Measurements from ENCODE around the gene NRG2. TPM values are rescaled to one million over a fixed set of nuclear protein-coding genes. Genes with fewer than 3 reads are reported as not detected.

NRG2 gene
- total and polyA plus RNA-seq, 8 donors = 1.2 to 5.2 (median 3.0) TPM

DNA sequence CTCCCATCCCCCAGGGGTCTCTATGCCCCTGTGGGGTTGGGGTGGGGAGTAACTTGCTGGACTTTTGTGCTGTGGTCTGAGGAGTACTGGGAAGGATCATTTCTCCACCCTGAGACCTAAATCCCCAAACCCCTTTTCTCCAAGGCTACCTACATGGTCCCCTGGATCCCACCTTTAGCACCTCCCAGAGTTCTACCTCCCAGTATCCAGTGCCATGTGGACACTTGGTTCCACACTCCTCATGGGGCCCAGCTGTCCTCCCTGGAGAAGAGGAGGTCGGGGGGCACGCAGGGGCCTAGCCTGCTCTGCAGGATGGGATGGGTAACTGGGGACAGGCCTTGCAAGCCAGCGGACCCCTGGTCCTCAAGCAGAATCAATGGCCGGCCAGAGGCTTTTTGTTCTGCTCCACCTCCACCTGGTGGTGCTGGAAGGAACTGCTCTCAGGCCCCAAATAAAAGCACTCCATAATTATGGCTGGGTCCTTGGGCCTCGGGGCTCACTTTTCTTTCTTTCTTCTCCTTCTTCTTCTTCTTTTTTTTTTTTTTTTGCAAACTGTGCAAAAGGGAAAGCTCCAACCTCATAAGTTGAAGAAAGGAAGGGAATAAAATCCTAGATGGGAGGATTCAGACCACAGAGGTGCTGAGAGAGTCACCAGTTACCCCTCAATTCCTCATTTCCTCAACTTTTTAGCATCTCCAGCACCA lies 179.1 kb downstream of the NRG2 start:
- DNase-seq = peak in 5 of 6 donors; percentile 27 to 82 (median 65)
- 26 to 38% methylated on average over 5 of the region's 5 CpGs for WGBS, 2 donors
- Histone ChIP-seq H3K9me3 (no peaks in the 10 kb centered on the region), H3K4me3 (no peak overlapping the region), H3K27ac (no peak overlapping the region), H3K36me3 (no peaks in the 10 kb centered on the region), H3K4me1 (no peaks in the 10 kb centered on the region), H3K27me3 (no peaks in the 10 kb centered on the region)
- TF ChIP-seq, protein P1, sequence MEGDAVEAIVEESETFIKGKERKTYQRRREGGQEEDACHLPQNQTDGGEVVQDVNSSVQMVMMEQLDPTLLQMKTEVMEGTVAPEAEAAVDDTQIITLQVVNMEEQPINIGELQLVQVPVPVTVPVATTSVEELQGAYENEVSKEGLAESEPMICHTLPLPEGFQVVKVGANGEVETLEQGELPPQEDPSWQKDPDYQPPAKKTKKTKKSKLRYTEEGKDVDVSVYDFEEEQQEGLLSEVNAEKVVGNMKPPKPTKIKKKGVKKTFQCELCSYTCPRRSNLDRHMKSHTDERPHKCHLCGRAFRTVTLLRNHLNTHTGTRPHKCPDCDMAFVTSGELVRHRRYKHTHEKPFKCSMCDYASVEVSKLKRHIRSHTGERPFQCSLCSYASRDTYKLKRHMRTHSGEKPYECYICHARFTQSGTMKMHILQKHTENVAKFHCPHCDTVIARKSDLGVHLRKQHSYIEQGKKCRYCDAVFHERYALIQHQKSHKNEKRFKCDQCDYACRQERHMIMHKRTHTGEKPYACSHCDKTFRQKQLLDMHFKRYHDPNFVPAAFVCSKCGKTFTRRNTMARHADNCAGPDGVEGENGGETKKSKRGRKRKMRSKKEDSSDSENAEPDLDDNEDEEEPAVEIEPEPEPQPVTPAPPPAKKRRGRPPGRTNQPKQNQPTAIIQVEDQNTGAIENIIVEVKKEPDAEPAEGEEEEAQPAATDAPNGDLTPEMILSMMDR (IDR thresholded peaks at IDR 0.05) = peak; percentile 66 to 89 (median 88)
- peak; percentile 78 to 92 (median 86) for ATAC-seq
- FAIRE-seq = no peak
- intact Hi-C loops (cut with DNase I) = loop anchor here in 1 of 3 donors (5.0 kb wide), 1 partner anchor 77 kb away; no protein-coding TSS in a partner anchor

DNA sequence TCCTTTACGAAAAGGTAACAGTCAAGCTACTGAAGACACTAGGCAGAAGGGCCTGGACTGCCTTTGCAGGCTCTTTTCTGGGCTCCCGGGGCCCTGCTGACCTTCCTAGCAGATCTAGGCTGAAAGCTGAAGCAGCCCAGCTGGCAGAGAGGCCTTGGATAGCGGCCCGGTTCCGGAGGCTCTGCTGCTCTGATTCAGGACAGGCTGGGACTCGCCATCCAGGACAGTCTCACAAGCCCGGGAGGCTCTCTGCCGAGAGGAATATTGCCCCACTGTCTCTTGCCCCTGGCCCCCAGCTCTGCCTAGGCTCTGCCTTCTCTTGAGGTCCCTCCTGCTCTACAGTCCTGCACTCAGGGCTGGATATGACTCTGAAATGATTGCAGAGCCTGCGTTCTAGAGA lies 179.7 kb downstream of the NRG2 start:
- TF ChIP-seq, protein P1 (IDR thresholded peaks at IDR 0.05) = no peak
- no peak for DNase-seq
- intact Hi-C loops (cut with DNase I) = loop anchor here in 1 of 3 donors (5.0 kb wide), 1 partner anchor 76 kb away; no protein-coding TSS in a partner anchor
- Histone ChIP-seq H3K4me3 (no peak overlapping the region), H3K9me3 (no peaks in the 10 kb centered on the region), H3K27me3 (no peaks in the 10 kb centered on the region), H3K27ac (no peak overlapping the region), H3K36me3 (no peaks in the 10 kb centered on the region), H3K4me1 (no peaks in the 10 kb centered on the region)
- WGBS, 2 donors = 85 to 86% methylated on average over 9 of the region's 9 CpGs
- no peak for FAIRE-seq
- ATAC-seq = peak; percentile 22 to 40 (median 30)

DNA sequence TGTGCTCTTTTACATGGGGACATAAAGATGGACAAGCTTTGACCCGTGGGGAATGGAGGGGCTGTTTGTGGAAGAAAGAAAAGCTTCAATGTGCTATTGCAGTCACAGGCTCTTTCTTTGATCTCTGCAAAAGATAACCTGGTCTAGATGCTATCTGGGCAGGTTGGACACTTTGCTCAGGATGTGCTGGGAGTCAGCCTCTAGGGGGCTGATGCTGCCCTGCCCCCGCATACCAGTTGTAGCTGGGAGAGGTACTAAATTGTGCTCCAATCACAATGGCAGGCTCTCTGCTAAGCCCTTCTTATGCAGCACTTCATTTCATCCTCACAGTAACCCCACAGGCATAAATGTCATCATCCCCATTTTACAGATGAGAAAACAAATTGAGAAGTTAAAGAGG lies 180.3 kb downstream of the NRG2 start:
- no peak for DNase-seq
- no peak for FAIRE-seq
- 86 to 88% methylated on average over 2 of the region's 2 CpGs for WGBS, 2 donors
- Histone ChIP-seq H3K4me3 (no peak overlapping the region), H3K9me3 (no peaks in the 10 kb centered on the region), H3K27ac (no peak overlapping the region), H3K27me3 (no peaks in the 10 kb centered on the region), H3K36me3 (no peaks in the 10 kb centered on the region), H3K4me1 (no peaks in the 10 kb centered on the region)
- TF ChIP-seq, protein P1 (IDR thresholded peaks at IDR 0.05) = no peak
- no peak for ATAC-seq
- intact Hi-C loops (cut with DNase I) = loop anchor here in 1 of 3 donors (5.0 kb wide), 1 partner anchor 76 kb away; no protein-coding TSS in a partner anchor

DNA sequence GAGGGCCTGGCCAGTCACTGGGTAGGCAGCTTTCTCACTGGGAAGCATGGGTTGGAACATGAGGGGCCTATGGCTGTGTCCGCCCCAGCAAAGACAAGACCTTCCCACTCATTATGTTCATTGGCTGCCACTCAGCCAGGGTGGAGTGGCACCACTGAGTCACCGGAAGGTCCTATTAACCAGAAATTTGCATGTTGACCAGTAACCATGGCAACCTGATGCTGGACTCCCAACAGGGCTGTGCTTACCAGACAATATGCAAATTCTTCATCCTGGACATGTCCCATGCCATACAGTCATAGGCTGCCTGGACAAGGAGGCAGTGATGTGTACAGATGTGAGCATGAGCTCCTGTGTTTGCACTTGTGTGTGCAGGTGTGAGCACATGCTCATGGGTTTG lies 180.8 kb downstream of the NRG2 start:
- TF ChIP-seq, protein P1 (IDR thresholded peaks at IDR 0.05) = no peak
- intact Hi-C loops (cut with DNase I) = loop anchor here in 1 of 3 donors (5.0 kb wide), 1 partner anchor 75 kb away; no protein-coding TSS in a partner anchor
- H3K36me3 ChIP-seq = no peaks in the 10 kb centered on the region
- FAIRE-seq (no peak), DNase-seq (no peak), ATAC-seq (no peak)
- 92 to 94% methylated on average over 2 of the region's 2 CpGs for WGBS, 2 donors
- no peaks in the 10 kb centered on the region for H3K27me3 ChIP-seq
- no peak overlapping the region for H3K4me3 ChIP-seq
- no peaks in the 10 kb centered on the region for H3K4me1 ChIP-seq
- H3K27ac ChIP-seq = no peak overlapping the region
- H3K9me3 ChIP-seq = no peaks in the 10 kb centered on the region

DNA sequence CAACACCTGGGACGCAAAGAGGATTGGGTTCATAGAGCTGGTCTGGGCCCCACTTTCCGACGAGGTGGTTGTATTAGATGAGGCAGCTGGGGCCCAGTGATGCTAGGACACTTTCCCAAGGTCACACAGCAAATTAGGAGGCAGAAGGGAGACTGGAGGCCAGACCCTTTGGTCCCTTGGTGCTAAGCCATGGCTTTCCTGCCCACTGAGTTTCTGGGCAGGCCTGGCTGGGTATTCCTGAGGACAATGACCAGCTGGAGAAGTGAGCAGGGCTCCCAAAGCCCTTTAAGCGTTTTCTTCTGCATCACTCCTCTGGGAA lies 181.3 kb downstream of the NRG2 start:
- H3K27me3 ChIP-seq = no peaks in the 10 kb centered on the region
- H3K4me3 ChIP-seq = no peak overlapping the region
- DNase-seq (no peak), ATAC-seq (no peak), FAIRE-seq (no peak)
- TF ChIP-seq, protein P1 (IDR thresholded peaks at IDR 0.05) = no peak
- no peak overlapping the region for H3K27ac ChIP-seq
- 85 to 86% methylated on average over 4 of the region's 4 CpGs for WGBS, 2 donors
- H3K9me3 ChIP-seq = no peaks in the 10 kb centered on the region
- no peaks in the 10 kb centered on the region for H3K4me1 ChIP-seq
- intact Hi-C loops (cut with DNase I) = loop anchor here in 1 of 3 donors (5.0 kb wide), 1 partner anchor 75 kb away; no protein-coding TSS in a partner anchor
- no peaks in the 10 kb centered on the region for H3K36me3 ChIP-seq

Data from pancreas (tissue), 10 donors.